Psoas muscle (tissue), 8 donors: ENCODE results near the gene FITM1. TPM values are rescaled to one million over a fixed set of nuclear protein-coding genes. Genes with fewer than 3 reads are reported as not detected.

Experiments used
- ATAC-seq, 4 donors: fragments of 200-7000 bp; cut with Tn5 transposase; one replicate each; pipeline ENCODE4 v1.9.1; 2020; ENCODE audit warnings: moderate library complexity in 3 of 4, mild to moderate bottlenecking in 2 of 4
- DNase-seq, 2 donors: peaks; one replicate each; pipeline ENCODE4 v3.0.0-alpha.2; 2020
- H3K27ac ChIP-seq: fragments of 200-600 bp; one replicate; pipeline ENCODE4 v1.8.0; 2022
- H3K27me3 ChIP-seq, 3 donors: fragments of 200-600 bp in 1 of 3; one replicate each; pipeline versions ENCODE4 v1.6.1 to v1.8.0; 2013 to 2022; ENCODE audit warnings: low read length in 2 of 3, mild to moderate bottlenecking in 2 of 3, moderate library complexity in 1 of 3; ENCODE audit not compliant: insufficient read depth in 3 of 3
- H3K36me3 ChIP-seq, 2 donors: fragments of 200-600 bp in 1 of 2; one replicate each; pipeline versions ENCODE4 v1.6.1 to v1.8.0; 2013 to 2022; ENCODE audit warnings: low read depth in 1 of 2, mild to moderate bottlenecking in 1 of 2, moderate library complexity in 1 of 2; ENCODE audit not compliant: insufficient read depth in 1 of 2
- H3K4me1 ChIP-seq: fragments of 200-600 bp; one replicate; pipeline ENCODE4 v1.8.0; 2022
- H3K4me3 ChIP-seq: fragments of 200-600 bp; one replicate; pipeline ENCODE4 v1.8.0; 2022; ENCODE audit warnings: mild to moderate bottlenecking
- H3K9me3 ChIP-seq: fragments of 200-600 bp; one replicate; pipeline ENCODE4 v1.8.0; 2022
- WGBS, 3 donors: extraction: QIAGEN DNeasy Blood & Tissue Kit; methylation state at CpG; one replicate each; pipeline versions ENCODE4 v1.1.6 to v1.1.7; 2013; 5-methylcytosine and 5-hydroxymethylcytosine counted together
- intact Hi-C, 2 donors: fragments of 100-400 bp; cut with DNase I; formaldehyde crosslinking; loops; one replicate each; pipeline versions ENCODE4 v1.11.0 to v1.14.2; 2022
- polyA plus RNA-seq, 3 donors: library from polyadenylated mRNA; stranded (reverse); fragments of 200-250 nt; gene quantifications; one replicate each; pipeline ENCODE4 v1.2.3, GENCODE V29; 2013
- total RNA-seq, 4 donors: library from RNA; stranded (reverse); fragmentation: NEBNext Ultra II Directional in 2 of 4; extraction: Animal tissue kit (Norgen Biotek cat#: 25700) in 2 of 4; gene quantifications; one replicate each; pipeline versions ENCODE4 v1.2.1 to v1.2.4, GENCODE V29; 2021 to 2023
- TF ChIP-seq, protein P1 (sequence below): fragments of 200-600 bp; IDR thresholded peaks from one replicate; pipeline ENCODE4 v1.8.0; 2022; ENCODE audit warnings: antibody characterized with exemption
- donor health status: healthy with polysubstance abuse.
- donor health status: DM: no; HTN: no; CAD: no; lungs with moderate emphysema.
- donor health status: Bipolar disorder and iron deficiency.
- donor health status: healthy.
- donor health status: DM: yes; HTN: yes; CAD: no.
- donor health status: DM: no; HTN: no; CAD: no.
- donor health status: DM: no; HTN: no; CAD: no.
- donor health status: DM: yes; HTN: yes; CAD: no.

The FITM1 gene
- total and polyA plus RNA-seq, 7 donors: 72.8 to 167 (median 130) TPM

DNA sequence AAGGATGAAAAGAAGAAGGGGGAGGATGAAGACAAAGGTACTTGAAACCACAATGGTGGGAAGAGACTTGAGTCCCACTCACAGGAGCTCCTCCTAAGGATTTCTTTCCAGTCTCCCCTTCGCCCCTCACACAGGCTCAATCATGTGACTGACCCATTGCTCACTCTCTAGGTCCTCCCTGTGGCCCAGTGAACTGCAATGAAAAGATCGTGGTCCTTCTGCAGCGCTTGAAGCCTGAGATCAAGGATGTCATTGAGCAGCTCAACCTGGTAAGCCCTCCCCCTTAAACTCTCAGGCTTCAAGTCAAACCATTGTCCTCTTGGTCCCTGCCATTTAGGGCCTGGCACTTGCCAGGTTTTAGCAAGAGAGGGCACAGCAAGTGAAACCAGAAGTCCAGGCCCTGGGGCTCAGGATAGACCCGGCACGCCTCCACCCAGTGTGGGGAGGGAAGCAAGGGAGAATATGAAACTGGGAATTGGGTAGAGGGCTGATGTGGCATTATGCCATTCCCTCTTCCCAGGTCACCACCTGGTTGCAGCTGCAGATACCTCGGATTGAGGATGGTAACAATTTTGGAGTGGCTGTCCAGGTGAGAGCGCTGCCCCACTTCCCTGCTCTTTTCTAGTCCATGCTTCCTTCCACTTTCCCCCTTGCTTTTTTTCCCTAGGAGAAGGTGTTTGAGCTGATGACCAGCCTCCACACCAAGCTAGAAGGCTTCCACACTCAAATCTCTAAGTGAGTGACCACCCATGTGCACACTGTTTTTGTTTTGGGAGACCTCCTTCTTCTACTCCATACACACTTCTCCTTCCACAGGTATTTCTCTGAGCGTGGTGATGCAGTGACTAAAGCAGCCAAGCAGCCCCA lies 7.3 kb downstream of the FITM1 start:
- intact Hi-C loops: no loop called here
- H3K4me1 ChIP-seq: peaks cover 57% of the 10 kb centered on the region
- TF ChIP-seq, protein P1, sequence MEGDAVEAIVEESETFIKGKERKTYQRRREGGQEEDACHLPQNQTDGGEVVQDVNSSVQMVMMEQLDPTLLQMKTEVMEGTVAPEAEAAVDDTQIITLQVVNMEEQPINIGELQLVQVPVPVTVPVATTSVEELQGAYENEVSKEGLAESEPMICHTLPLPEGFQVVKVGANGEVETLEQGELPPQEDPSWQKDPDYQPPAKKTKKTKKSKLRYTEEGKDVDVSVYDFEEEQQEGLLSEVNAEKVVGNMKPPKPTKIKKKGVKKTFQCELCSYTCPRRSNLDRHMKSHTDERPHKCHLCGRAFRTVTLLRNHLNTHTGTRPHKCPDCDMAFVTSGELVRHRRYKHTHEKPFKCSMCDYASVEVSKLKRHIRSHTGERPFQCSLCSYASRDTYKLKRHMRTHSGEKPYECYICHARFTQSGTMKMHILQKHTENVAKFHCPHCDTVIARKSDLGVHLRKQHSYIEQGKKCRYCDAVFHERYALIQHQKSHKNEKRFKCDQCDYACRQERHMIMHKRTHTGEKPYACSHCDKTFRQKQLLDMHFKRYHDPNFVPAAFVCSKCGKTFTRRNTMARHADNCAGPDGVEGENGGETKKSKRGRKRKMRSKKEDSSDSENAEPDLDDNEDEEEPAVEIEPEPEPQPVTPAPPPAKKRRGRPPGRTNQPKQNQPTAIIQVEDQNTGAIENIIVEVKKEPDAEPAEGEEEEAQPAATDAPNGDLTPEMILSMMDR: no peak
- peak overlapping the region; percentile 38 for H3K27ac ChIP-seq
- WGBS, 3 donors: 74 to 92% (median 86%) methylated on average over 8 of the region's 8 CpGs
- H3K27me3 ChIP-seq: no peaks in the 10 kb centered on the region
- H3K9me3 ChIP-seq: no peaks in the 10 kb centered on the region
- no peak for DNase-seq
- no peak for ATAC-seq
- H3K4me3 ChIP-seq: peak overlapping the region; percentile 100
- H3K36me3 ChIP-seq: peaks cover 0 to 25% of the 10 kb centered on the region in 2 donors

DNA sequence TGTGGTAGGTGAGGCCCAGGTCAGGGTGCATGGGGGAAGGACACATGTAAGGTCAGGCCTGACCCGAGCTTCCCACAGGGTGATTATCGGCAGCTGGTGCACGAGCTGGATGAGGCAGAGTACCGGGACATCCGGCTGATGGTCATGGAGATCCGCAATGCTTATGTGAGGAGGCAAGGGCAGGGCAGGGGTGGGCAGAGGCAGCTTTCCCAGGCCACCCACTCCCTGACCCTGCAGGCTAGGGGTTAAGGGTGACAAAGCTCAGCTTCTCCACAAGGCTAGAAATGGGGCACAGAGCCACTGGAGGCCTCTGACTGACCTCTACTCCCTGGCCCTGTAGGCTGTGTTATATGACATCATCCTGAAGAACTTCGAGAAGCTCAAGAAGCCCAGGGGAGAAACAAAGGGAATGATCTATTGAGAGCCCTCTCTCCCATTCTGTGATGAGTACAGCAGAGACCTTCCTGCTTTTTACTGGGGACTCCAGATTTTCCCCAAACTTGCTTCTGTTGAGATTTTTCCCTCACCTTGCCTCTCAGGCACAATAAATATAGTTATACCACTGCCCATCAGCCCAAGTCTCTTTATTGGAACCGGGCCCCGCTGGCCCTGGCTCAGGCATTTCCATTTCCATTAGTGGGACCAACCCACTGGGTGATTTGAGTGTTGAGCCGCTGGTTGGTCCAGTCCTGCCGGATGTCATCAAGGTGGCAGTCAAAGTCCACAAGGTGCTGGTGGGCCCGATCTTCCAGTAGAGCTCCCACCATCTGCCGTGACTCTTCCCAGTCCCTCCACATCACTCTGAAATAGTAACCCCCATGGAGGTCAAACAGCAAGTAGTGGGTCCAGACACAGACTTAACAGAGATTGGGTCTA lies 8.2 kb downstream of the FITM1 start:
- Histone ChIP-seq H3K36me3 (peaks cover 0 to 29% of the 10 kb centered on the region in 2 donors), H3K4me3 (peak overlapping the region; percentile 78), H3K4me1 (peaks cover 57% of the 10 kb centered on the region), H3K9me3 (no peaks in the 10 kb centered on the region), H3K27ac (peak overlapping the region; percentile 23), H3K27me3 (no peaks in the 10 kb centered on the region)
- TF ChIP-seq, protein P1: no peak
- DNase-seq (no peak), ATAC-seq (no peak)
- WGBS, 3 donors: 57 to 69% (median 58%) methylated on average over 12 to 13 of the region's 13 CpGs
- intact Hi-C loops: no loop called here

DNA sequence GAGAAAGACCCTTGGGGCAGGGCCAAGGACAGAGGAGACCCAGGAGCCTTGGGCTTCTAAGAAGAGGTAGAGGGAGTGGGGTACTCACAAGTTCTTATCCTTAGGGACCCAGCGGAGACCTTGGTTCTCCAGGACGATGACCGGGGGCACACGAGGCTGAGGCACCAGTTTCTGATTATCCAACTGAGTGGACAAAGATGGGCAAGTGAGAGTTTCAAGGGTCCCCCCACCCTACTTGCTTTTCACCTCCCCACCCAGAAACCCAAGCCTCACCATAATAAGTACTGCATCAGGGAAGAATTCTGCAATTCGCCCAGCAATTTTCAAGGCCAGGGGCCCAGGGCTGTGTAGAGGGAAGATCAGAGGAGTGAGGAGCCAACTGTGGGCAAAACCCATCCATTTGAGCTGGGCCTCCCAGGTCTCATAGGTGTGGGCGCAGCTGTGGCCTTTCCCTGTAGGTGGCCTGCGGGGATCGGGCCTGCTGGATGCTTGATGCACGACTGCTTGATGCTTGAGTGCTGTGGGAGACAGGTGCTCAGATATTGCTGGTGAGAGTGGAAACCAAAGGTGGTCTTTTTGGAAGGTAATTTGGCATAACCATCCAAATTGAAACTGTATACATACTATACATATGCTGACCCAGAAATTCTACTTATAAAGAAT lies 8.9 kb downstream of the FITM1 start:
- TF ChIP-seq, protein P1: no peak
- Histone ChIP-seq H3K9me3 (no peaks in the 10 kb centered on the region), H3K4me3 (peak overlapping the region; percentile 78), H3K4me1 (peaks cover 62% of the 10 kb centered on the region), H3K36me3 (peaks cover 0 to 35% of the 10 kb centered on the region in 2 donors), H3K27me3 (no peaks in the 10 kb centered on the region), H3K27ac (peak overlapping the region; percentile 88)
- intact Hi-C loops: no loop called here
- WGBS, 3 donors: 77 to 84% (median 82%) methylated on average over 9 of the region's 9 CpGs
- no peak for DNase-seq
- ATAC-seq: no peak

DNA sequence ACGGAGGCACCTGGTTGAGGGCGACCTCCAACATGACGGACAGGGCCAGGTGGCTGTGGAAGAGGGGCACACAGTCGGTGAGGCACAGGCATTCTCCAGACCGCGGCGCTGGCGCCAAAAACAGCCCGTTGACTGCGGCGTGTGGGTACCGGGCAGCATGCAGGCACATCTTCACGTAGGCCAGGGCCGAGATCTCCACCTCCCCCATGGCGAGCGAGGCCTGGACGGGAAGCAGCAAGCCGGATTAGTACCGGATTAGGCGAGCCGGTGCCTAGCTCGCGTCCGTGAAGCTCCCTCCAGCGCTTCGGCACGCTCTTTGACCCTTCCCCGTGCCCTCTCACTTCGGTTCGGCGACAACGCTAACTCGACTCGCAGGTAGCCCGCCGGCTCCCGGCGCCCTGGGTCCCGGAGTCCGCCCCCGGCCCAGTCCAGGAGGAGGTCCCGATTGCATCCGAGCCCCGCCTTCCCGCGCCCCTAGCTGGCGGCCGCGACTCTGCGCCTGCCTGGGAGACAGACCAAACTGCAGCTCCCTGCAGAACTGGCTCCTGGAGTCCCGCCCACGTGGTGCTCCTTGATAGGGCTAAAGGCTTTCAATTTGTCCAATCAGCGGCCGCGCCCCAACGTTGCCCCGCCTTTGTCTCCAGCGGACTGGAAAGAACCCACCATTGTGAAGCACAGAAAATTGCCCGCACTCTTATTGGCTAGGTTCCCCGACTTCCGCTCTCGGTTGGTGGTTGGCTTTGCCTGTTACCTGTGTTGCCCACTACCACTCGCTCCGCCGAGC lies 10.8 kb downstream of the FITM1 start, which contains the start of gene EMC9:
EMC9 (minus strand) TSS at position 495 of the 784 bp plus-strand sequence; CDS start at position 208, 287 bp downstream.
- 0% methylated on average over 58 to 65 of the region's 65 CpGs for WGBS, 3 donors
- Histone ChIP-seq H3K4me1 (peaks cover 66% of the 10 kb centered on the region), H3K4me3 (peak within 1 kb of the TSS; percentile 78), H3K27me3 (no peaks in the 10 kb centered on the region), H3K27ac (peak within 1 kb of the TSS; percentile 88), H3K9me3 (no peaks in the 10 kb centered on the region), H3K36me3 (peaks cover 0 to 40% of the 10 kb centered on the region in 2 donors)
- DNase-seq (peak; percentile 100), ATAC-seq (peak; percentile 91 to 93 (median 92))
- TF ChIP-seq, protein P1: peak; percentile 55
- intact Hi-C loops: no loop called here
